CD4-positive, alpha-beta T cell (primary cell): Measurements from ENCODE around the gene RASAL3. TPM values are rescaled to one million over a fixed set of nuclear protein-coding genes. Genes with fewer than 3 reads are reported as not detected.

Source experiments
- ATAC-seq: fragments of 200-7000 bp; cut with Tn5 transposase; one replicate; pipeline ENCODE4 v1.10.0; 2022; ENCODE audit warnings: mild to moderate bottlenecking; ENCODE audit not compliant: poor library complexity
- CTCF ChIA-PET: fragments of 350-600 bp; sonication (Branson Sonifier 250); formaldehyde crosslinking; loops from one replicate; lab custom pipeline; 2021; ENCODE audit warnings: antibody characterized with exemption, inconsistent platforms; lab: Charles Lee
- POLR2A ChIA-PET: fragments of 350-600 bp; sonication (Branson Sonifier 250); formaldehyde crosslinking; loops from one replicate; lab custom pipeline; 2021; ENCODE audit warnings: antibody characterized with exemption, inconsistent platforms; lab: Charles Lee
- DNase-seq, 14 experiments: peaks; one replicate each; pipeline ENCODE4 v3.0.0-alpha.2; 2013 to 2020; ENCODE audit warnings: mixed read lengths in 2 of 14
- H3K27ac ChIP-seq, 2 donors: one replicate each; pipeline versions ENCODE4 v1.5.1 to v1.7.0; 2013; ENCODE audit warnings: low read length in 2 of 2, low read depth in 1 of 2, mild to moderate bottlenecking in 1 of 2
- H3K27me3 ChIP-seq, 2 experiments: 1 replicate in 1 of 2; 2 replicates in 1 of 2; pipeline versions ENCODE4 v1.6.1 to v1.7.0; 2013; ENCODE audit warnings: low read length in 2 of 2, control low read depth in 1 of 2, mild to moderate bottlenecking in 1 of 2, moderate library complexity in 1 of 2; ENCODE audit not compliant: insufficient read depth in 2 of 2, control insufficient read depth in 1 of 2
- H3K36me3 ChIP-seq: one replicate; pipeline ENCODE4 v1.6.1; 2013; ENCODE audit warnings: low read length, control low read depth; ENCODE audit not compliant: insufficient read depth
- H3K4me1 ChIP-seq: one replicate; pipeline ENCODE4 v1.6.1; 2013; ENCODE audit warnings: low read length, control low read depth; ENCODE audit not compliant: insufficient read depth
- H3K4me3 ChIP-seq: one replicate; pipeline ENCODE4 v1.5.1; 2013; ENCODE audit warnings: mild to moderate bottlenecking, low read length, moderate library complexity
- H3K9me3 ChIP-seq, 2 experiments: 1 replicate in 1 of 2; 2 replicates in 1 of 2; pipeline versions ENCODE4 v1.6.1 to v1.7.0; 2013; ENCODE audit warnings: low read length in 2 of 2, mild to moderate bottlenecking in 2 of 2, control low read depth in 1 of 2, moderate library complexity in 1 of 2; ENCODE audit not compliant: control insufficient read depth in 1 of 2, insufficient read depth in 1 of 2
- H3K27ac Mint-ChIP-seq: one replicate; pipeline ENCODE4 v1.8.0; 2020; ENCODE audit warnings: mixed read lengths
- H3K27me3 Mint-ChIP-seq: one replicate; pipeline ENCODE4 v1.8.0; 2021; ENCODE audit warnings: mixed read lengths
- H3K36me3 Mint-ChIP-seq: one replicate; pipeline ENCODE4 v1.8.0; 2021; ENCODE audit warnings: low read depth, mixed read lengths
- H3K4me1 Mint-ChIP-seq: one replicate; pipeline ENCODE4 v1.8.0; 2021; ENCODE audit warnings: low read depth, mixed read lengths
- H3K4me3 Mint-ChIP-seq: one replicate; pipeline ENCODE4 v1.8.0; 2020; ENCODE audit warnings: mild to moderate bottlenecking, mixed read lengths
- H3K9me3 Mint-ChIP-seq: one replicate; pipeline ENCODE4 v1.8.0; 2020; ENCODE audit warnings: mixed read lengths
- CTCF ChIP-seq: fragments of 200-600 bp; IDR thresholded peaks from one replicate; pipeline ENCODE4 v1.8.0; 2022; ENCODE audit warnings: antibody characterized with exemption, mild to moderate bottlenecking
- intact Hi-C, 2 experiments: fragments of 100-400 bp; cut with DNase I in 1 of 2; cut with micrococcal nuclease in 1 of 2; formaldehyde crosslinking; loops; one replicate each; pipeline versions ENCODE4 v1.15.1 to v1.9.0; 2023 to 2025; cut with DNase I, micrococcal nuclease
- total RNA-seq, 174 experiments: library from RNA in 2 of 174; stranded (reverse) in 2 of 174; gene quantifications; one replicate each; pipeline ENCODE4 v1.2.3 and lab custom pipeline; 2021 to 2026

RASAL3 gene
- total RNA-seq, 2 experiments from 2014 or later = 91.8 to 92.8 TPM

GRCh38 chr19:15461694-15462093 lies 2.6 kb downstream of the RASAL3 start:
- CTCF ChIA-PET = interaction anchor here (1.2 to 2.1 kb wide), 2 partner anchors 94 to 370 kb away, joined by 3 to 9 read pairs; no protein-coding TSS in a partner anchor
- no peaks in the 10 kb centered on the region for H3K9me3 Mint-ChIP-seq
- Histone ChIP-seq H3K27me3 (no peaks in the 10 kb centered on the region), H3K36me3 (peaks cover 45% of the 10 kb centered on the region), H3K4me3 (no peak overlapping the region), H3K4me1 (peaks cover 64% of the 10 kb centered on the region), H3K27ac (peak overlapping the region; percentile 47 to 58), H3K9me3 (no peaks in the 10 kb centered on the region)
- H3K4me3 Mint-ChIP-seq = peak overlapping the region; percentile 98
- POLR2A ChIA-PET = interaction anchor here (0.9 to 3.3 kb wide), 4 partner anchors 10 to 89 kb away, joined by 4 to 39 read pairs (median 6); partner anchors contain the start of gene AKAP8L
- peak overlapping the region; percentile 98 for H3K27ac Mint-ChIP-seq
- no peak for ATAC-seq
- intact Hi-C loops = loop anchor here (2.0 to 10.0 kb wide), 3 partner anchors 43 to 91 kb away; partner anchors contain the start of gene AKAP8L (in 1 of the 2)
- TF ChIP-seq CTCF = no peak
- H3K4me1 Mint-ChIP-seq = peaks cover 39% of the 10 kb centered on the region
- no peak for DNase-seq
- H3K27me3 Mint-ChIP-seq = no peaks in the 10 kb centered on the region
- H3K36me3 Mint-ChIP-seq = peaks cover 56% of the 10 kb centered on the region

- Mint-ChIP-seq H3K4me1 (peaks cover 27% of the 10 kb centered on the region), H3K4me3 (peak overlapping the region; percentile 11), H3K27ac (no peak overlapping the region), H3K27me3 (no peaks in the 10 kb centered on the region), H3K36me3 (peaks cover 71% of the 10 kb centered on the region), H3K9me3 (no peaks in the 10 kb centered on the region)
- no peak for ATAC-seq
- H3K27me3 ChIP-seq = no peaks in the 10 kb centered on the region
- peaks cover 82% of the 10 kb centered on the region for H3K36me3 ChIP-seq
- ChIA-PET POLR2A (interaction anchor here (0.5 to 2.3 kb wide), 2 partner anchors 39 to 832 kb away, joined by 4 to 9 read pairs; partner anchors contain the start of gene AKAP8L), CTCF (no interaction called here)
- intact Hi-C loops = no loop called here
- peaks cover 54% of the 10 kb centered on the region for H3K4me1 ChIP-seq
- DNase-seq = no peak
- no peak overlapping the region for H3K4me3 ChIP-seq
- H3K27ac ChIP-seq = no peak overlapping the region
- no peak for TF ChIP-seq CTCF
- no peaks in the 10 kb centered on the region for H3K9me3 ChIP-seq
Measured at GRCh38 chr19:15457701-15458484, 6.5 kb downstream of the RASAL3 start.

- H3K27me3 Mint-ChIP-seq = no peaks in the 10 kb centered on the region
- H3K4me3 Mint-ChIP-seq = no peak overlapping the region
- no peak overlapping the region for H3K4me3 ChIP-seq
- H3K4me1 ChIP-seq = peaks cover 46% of the 10 kb centered on the region
- H3K9me3 ChIP-seq = no peaks in the 10 kb centered on the region
- no peak for TF ChIP-seq CTCF
- H3K27me3 ChIP-seq = no peaks in the 10 kb centered on the region
- H3K27ac ChIP-seq = no peak overlapping the region
- no peaks in the 10 kb centered on the region for H3K9me3 Mint-ChIP-seq
- ChIA-PET CTCF (no interaction called here), POLR2A (interaction anchor here (2.3 to 3.1 kb wide), 2 partner anchors 10 to 38 kb away, joined by 9 read pairs; partner anchors contain the start of gene AKAP8L)
- ATAC-seq (no peak), DNase-seq (peak in 1 of 14 experiments; percentile 50)
- H3K27ac Mint-ChIP-seq = no peak overlapping the region
- intact Hi-C loops = no loop called here
- H3K4me1 Mint-ChIP-seq = peaks cover 27% of the 10 kb centered on the region
- peaks cover 68% of the 10 kb centered on the region for H3K36me3 Mint-ChIP-seq
- peaks cover 89% of the 10 kb centered on the region for H3K36me3 ChIP-seq
Measured at GRCh38 chr19:15456871-15457700, 7.3 kb downstream of the RASAL3 start.
